Measurements from ENCODE around the gene CFAP70.

CFAP70 gene

GRCh38 chr10:73251683-73252444 is 106.8 kb downstream of the CFAP70 start:
- peak in 3 of 4 experiments; percentile 20 to 89 (median 25) for DNase-seq

GRCh38 chr10:73248259-73248724 is 110.4 kb downstream of the CFAP70 start:
- DNase-seq, result no peak

- no peak for DNase-seq
Measured at GRCh38 chr10:73247509-73248258, 111.0 kb downstream of the CFAP70 start.

GRCh38 chr10:73246646-73247508 is 111.8 kb downstream of the CFAP70 start, which contains the start of gene DNAJC9:
Gene DNAJC9, minus strand, starts transcription at chr10:73247255. Its CDS starts 66 bp downstream, at chr10:73247189.
- peak; percentile 97 to 99 (median 98) for DNase-seq

- DNase-seq, result no peak
Measured at GRCh38 chr10:73246322-73246645, 112.4 kb downstream of the CFAP70 start.

- DNase-seq, result no peak
Measured at GRCh38 chr10:73244866-73245477, 113.7 kb downstream of the CFAP70 start.

DNA sequence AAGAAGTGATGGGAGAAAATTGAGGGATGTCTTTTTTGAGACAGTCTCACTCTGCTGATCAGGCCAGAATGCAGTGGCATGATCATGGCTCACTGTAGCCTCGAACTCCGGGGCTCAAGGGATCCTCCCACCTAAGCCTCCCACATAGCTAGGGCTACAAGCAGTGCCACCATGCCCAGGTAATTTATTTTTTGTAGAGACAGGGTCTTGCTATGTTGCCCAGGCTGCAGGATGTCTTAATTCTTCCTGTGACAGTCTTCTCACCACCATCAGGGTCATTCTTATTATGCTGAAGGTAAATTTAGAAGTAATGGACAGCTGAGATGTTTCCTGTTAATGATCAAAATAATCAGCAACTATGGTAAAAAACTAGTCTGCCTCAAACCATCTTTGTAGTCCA is 118.8 kb downstream of the CFAP70 start:
- DNase-seq, result no peak

DNA sequence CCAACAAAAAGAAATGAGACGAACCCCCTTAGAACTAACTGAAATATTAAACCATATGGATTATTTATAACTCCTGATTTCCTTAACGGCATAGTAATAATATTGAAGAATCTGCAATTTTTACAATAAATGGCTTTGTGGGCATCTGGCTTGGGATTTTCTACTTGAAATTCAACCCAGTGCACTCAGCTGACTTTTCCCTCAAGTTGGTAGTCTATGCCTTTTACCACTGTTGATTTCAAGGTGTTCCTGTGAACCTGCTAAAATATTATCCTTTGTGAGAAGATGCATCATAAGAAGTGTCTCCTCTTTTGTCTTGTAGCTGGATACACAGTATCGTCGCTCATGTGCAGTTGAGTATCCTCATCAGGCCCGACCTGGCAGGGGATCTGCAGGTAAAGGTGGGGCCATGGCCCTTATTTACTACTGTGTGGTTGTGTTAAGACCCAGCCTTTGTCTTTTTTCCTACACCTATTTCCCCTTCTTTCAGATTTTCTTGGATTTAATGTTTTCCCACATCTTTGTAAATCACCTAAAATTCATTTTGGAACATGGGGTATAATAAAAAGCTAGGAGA is 119.6 kb downstream of the CFAP70 start:
- DNase-seq, result no peak

DNA sequence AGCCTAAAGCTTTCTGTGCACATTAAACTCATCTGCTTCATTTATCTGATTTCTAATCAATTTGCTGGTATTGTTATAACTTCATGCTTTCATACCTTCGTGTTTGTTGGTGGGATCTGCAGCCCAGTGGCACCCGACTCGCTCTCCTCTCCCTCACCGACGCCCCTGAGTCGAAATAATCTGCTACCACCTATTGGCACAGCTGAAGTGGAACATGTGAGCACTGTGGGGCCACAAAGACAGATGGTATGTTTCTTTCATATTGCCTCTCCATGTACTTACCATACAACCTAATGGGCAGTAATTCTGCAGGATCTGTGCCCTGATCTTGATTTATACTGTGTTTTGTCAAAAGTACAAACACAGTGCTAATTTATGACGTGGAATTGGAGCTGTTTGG is 124.0 kb downstream of the CFAP70 start:
- DNase-seq, result no peak

GRCh38 chr10:73233883-73234282 is 124.8 kb downstream of the CFAP70 start:
- DNase-seq, result no peak

DNA sequence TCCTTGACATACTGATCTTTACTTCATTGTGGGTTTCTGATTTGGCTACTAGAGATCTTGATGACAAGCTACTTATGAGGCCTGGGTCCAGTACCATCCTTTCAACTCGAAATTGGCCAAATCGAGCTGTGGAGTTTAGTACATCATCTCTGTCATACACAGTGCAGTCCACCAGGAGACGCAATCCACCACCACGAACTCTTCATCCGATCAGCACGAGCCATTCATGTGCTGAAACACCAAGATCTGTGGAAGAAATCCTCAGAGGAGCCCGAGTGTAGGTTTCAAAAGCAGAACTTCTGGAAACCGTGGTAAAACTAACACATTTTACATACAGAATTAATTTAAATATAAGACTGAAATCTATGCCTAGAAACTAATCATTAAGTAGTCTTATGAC is 125.8 kb downstream of the CFAP70 start:
- DNase-seq, result peak in 3 of 4 experiments; percentile 11 to 29 (median 23)

DNA sequence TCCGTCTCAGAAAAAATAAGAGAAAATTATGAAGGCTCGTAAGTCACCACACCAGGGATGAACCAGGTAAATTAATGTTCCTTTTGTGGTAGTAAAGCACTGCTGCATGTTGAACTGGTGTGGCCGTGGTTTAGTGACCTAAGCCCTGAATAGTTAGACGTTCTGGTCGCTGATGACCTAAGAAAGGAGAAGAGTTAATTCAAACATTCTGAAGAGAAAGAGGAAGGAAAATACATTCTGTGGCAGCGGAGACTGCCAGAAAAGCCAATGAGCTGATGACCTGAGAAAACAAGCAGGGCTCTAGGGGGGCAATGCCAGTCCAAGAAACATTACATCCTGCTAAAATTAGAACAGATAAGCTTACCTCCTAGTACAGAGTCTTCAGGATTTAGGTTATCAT is 129.1 kb downstream of the CFAP70 start:
- peak; percentile 65 to 84 (median 76) for DNase-seq

DNA sequence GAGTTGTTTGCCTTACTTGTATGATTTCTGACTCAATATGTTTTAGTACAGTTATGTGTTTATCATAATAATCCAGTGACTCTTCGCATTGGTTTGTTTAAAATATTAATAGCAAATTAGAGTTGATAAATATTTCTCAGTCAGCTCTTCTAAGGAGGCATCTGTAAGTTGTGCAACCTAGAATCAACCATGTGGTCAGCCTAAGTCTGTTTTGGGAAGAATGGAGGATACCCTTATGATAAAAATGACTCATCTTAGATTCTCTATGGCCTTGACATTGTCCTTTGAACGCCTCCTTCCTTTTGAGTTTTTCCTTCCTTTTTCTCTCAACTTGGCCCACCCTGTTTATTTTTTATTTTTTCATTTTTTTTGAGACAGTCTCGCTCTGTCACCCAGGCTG is 130.4 kb downstream of the CFAP70 start:
- DNase-seq, result peak; percentile 46 to 81 (median 68)

DNA sequence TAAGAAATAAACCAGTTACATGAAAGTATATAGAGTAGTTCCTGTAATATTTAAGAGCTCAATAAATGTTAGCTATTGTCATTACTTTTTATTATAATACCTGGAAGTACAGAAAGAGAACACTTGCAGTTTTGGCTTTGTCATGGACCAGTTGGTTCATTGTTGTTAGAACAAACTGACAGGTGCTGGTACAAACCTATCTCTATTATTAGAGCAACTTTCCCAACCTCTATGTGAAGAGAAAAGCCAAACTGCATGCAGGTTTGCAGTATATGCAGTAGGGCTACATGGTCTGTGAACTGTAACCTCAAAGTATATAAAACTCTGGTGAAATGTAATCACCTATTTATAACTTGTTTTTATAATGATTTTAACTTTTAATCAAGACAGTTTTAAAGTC is 132.0 kb downstream of the CFAP70 start:
- DNase-seq, result no peak

DNA sequence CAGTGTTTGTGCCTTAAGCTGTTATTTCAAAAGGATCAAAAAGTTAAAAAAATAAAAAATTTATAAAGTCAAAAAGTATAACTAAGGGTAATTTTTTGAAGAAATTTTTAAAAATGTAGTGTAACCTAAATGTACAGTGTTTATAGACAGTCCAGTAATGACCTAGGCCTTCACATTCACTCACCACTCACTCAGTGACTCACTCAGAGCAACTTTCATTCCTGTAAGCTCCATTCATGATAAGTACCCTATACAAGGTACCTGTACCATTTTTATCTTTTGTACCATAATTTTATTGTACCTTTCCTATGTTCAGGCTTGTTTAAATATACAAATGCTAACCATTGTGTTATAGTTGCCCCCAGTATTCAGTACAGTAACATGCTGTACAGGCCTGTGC is 133.1 kb downstream of the CFAP70 start:
- DNase-seq, result no peak

DNA sequence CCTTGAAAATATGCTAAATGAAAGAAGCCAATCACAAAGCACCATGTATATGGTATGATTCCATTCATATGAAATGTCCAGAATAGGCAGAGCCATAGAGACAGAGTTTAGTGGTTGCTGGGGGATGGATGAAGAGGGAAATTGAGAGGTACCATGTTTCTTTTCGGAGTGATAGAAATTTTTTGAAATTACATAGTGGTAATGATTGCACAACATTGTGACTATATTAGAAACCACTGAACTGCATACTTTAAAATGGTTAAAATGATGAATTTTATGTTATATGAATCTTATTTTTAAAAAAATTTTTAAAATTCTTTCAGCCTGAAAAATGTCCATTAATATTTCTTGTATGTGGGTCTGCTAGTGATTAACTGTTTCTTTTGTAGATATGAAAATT is 137.7 kb downstream of the CFAP70 start:
- DNase-seq, result no peak

DNA sequence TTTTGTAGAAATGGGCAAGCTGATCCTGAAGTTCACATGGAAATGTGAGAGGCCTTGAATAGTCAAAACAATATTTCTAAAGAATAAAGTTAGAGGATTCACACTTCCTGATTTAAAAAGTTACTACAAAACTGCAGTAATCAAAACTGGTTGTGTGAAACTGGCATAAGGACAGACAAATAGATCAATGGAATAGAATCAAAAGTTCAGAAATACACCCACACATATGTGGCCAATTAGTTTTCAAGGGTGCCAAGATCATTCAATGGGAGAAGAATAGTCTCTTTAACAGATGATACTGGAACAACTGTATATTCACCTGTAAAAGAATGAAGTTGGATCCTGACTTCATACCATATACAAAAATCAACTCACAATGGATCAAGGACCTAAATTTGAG is 139.3 kb downstream of the CFAP70 start:
- no peak for DNase-seq

- DNase-seq, result peak in 3 of 4 experiments; percentile 14 to 40 (median 38)
Measured at GRCh38 chr10:73218431-73219191, 140.1 kb downstream of the CFAP70 start.

GRCh38 chr10:73217628-73218027 is 141.0 kb downstream of the CFAP70 start:
- no peak for DNase-seq

DNA sequence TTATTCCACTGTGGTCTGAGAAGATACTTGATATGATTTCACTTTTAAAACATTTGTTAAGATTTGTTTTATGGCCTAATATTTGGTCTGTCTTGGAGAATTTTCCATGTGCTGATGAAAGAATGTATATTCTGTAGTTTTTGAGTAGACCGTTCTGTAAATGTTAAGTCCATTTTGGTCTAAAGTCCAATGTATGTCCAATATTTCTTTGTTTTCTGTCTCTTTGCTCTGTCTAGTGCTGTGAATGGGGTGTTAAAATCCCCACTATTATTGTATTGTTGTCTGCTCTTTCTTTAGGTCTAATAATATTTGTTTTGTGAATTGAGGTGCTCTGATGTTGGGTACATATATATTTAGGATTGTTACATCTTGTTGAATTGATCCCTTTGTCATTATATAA is 142.9 kb downstream of the CFAP70 start:
- no peak for DNase-seq

GRCh38 chr10:73211106-73211811 is 147.4 kb downstream of the CFAP70 start:
- no peak for DNase-seq
